ENCODE measurements around the gene PTPRD.

- TF ChIP-seq CTCF (IDR thresholded peaks at IDR 0.05; ENCODE audit: low read depth, low read length, poor library complexity, severe bottlenecking): no peak
- no peak for TF ChIP-seq EZH2phosphoT487 (IDR thresholded peaks at IDR 0.05; ENCODE audit: borderline replicate concordance, low read length)
These were observed 1216.3 kb downstream of the PTPRD start for GRCh38 chr9:9396518-9396917.

All from DOHH2 (cell line).